ENCODE results near the gene HTRA3.

GRCh38 chr4:8296491-8296890 is 26.9 kb downstream of the HTRA3 start:
- TF ChIP-seq POLR2AphosphoS5 (IDR thresholded peaks at IDR 0.05) = no peak
- TF ChIP-seq EP300 (IDR thresholded peaks at IDR 0.05) = no peak
- TF ChIP-seq CTCF (IDR thresholded peaks at IDR 0.05) = no peak

Data from esophagus muscularis mucosa (tissue), 4 donors.